ENCODE data around the gene PRIM2. TPM values are rescaled to one million over a fixed set of nuclear protein-coding genes. Genes with fewer than 3 reads are reported as not detected.
A peak's percentile ranks its signal among the peaks of the same experiment; 100 is the strongest.
"Not testable (repeated sequence)": the region's sequence is repeated elsewhere in the genome, so short reads cannot be mapped to it uniquely, and the experiment has no call there.

The PRIM2 gene
- total RNA-seq, 2 experiments from 2014 or later = 38.0 to 40.7 TPM

DNA sequence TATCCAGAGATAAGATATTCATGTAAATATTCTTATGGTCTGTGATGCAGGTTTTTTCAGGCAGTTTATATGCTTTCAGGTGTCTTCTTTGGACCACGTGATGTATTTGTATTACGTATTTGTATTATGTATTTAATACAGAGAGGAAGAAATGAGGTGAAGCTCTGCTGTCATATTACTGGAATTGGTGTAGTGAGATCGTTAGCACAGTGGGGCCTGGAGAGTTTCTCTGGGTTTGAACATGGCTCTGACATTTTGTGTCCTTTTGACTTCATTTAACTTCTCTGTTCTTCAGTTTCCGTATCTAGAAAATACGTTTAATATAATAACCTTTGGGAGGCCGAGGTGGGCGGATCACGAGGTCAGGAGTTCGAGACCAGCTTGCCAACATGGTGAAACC, 1.6 kb upstream of the PRIM2 start:
- Mint-ChIP-seq H3K4me1 (peaks cover 20% of the 10 kb centered on the region), H3K4me3 (no peak overlapping the region), H3K36me3 (peaks cover 22% of the 10 kb centered on the region), H3K27me3 (no peaks in the 10 kb centered on the region), H3K9me3 (no peaks in the 10 kb centered on the region), H3K27ac (no peak overlapping the region)
- no peak for DNase-seq

DNA sequence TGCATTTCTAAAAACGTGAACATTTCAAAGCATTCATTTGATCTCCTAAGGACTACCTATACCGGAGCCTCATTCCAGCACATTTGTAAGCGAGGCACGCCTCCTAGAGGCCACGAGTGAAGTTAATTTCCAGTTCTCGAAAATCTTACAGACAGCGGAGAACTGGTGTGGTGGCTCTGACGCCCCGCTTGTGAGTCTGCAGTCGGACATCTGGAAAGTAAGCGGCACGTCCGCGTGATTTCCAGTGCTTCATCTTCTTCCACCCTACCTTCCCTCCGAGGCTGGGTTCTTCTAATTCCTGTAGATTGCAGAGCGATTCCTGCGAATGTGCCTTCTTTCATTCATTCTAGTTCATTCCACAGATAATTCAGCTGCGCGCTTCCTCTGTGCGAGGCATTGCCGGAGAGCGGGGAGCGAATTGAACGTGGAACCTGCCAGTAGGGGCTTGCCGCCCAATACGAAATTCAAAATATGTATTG, 810 bp upstream of the PRIM2 start:
- H3K27ac Mint-ChIP-seq = peak overlapping the region; percentile 97
- H3K9me3 Mint-ChIP-seq = no peaks in the 10 kb centered on the region
- DNase-seq = peak; percentile 82

DNA sequence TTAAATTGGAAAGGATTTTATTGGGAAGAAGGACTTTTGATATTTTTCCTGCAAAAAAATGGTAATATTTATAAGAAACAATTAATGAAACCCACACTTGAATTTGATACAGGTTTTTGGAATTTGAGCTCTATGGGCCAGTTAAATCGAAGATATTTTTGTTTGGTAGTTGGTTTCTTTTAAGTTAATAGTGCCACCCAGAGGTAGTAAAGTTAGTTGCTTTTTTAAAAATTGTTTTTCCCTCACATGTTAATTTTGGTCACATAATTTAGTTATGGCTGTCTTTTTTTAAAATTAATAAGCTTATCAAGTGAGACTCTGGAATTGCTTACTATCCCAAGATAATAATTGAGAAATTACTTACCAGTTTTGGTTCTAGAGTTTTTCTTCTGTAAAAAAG, 7.1 kb downstream of the PRIM2 start:
- peaks cover 10% of the 10 kb centered on the region for H3K4me1 Mint-ChIP-seq

More for the DNA sequence above, 810 bp upstream of the PRIM2 start:
- Mint-ChIP-seq H3K27me3 (no peaks in the 10 kb centered on the region), H3K4me1 (peaks cover 25% of the 10 kb centered on the region), H3K4me3 (peak overlapping the region; percentile 99), H3K36me3 (peaks cover 28% of the 10 kb centered on the region)

DNA sequence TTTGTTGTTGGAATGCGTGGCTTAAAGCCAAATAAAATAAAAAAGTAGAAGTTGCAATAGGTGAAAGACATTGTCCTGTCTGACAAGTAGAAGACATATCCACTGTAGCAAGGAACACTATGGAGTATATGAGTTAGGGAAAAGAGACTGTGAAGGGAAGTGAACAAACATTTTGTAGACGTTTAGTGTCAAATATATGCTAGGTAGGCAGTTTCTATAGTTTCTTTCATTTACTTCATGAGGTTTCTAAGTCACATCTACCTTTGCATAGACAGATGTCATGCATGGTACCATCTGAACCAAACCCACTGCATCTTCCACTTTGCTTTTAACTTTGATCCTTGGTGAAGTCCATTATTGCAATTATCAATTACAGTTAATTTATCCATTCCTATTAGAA, 9.9 kb downstream of the PRIM2 start:
- H3K27ac Mint-ChIP-seq = no peak overlapping the region
- no peak for DNase-seq
- H3K4me1 Mint-ChIP-seq = peaks cover 2% of the 10 kb centered on the region
- peaks cover 21% of the 10 kb centered on the region for H3K9me3 Mint-ChIP-seq
- no peaks in the 10 kb centered on the region for H3K27me3 Mint-ChIP-seq
- peaks cover 68% of the 10 kb centered on the region for H3K36me3 Mint-ChIP-seq
- H3K4me3 Mint-ChIP-seq = no peak overlapping the region

More for the DNA sequence above, 7.1 kb downstream of the PRIM2 start:
- Mint-ChIP-seq H3K27me3 (no peaks in the 10 kb centered on the region), H3K9me3 (peaks cover 8% of the 10 kb centered on the region), H3K4me3 (no peak overlapping the region), H3K36me3 (peaks cover 66% of the 10 kb centered on the region), H3K27ac (no peak overlapping the region)
- DNase-seq = no peak

DNA sequence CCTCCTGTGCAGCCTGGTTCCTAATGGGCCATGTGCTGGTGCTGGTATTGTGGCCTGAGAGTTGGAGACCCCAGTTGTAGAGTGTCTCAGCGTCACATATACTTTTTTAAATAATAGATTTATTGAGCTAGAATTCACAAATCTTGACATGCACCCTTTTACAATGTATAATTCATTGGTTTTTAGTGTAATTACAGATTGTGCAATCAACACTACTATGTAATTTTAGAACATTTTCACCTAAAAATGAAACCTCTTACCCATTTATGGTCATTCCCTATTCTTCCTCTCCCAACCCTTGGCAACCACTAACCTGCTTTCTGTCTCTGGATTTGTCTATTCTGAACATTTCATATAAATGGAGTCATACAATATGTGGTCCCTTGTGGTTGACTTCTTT, 10.6 kb downstream of the PRIM2 start:
- DNase-seq = no peak
- Mint-ChIP-seq H3K36me3 (peaks cover 66% of the 10 kb centered on the region), H3K4me3 (no peak overlapping the region), H3K27me3 (no peaks in the 10 kb centered on the region), H3K4me1 (peaks cover 2% of the 10 kb centered on the region), H3K9me3 (peaks cover 25% of the 10 kb centered on the region), H3K27ac (no peak overlapping the region)

DNA sequence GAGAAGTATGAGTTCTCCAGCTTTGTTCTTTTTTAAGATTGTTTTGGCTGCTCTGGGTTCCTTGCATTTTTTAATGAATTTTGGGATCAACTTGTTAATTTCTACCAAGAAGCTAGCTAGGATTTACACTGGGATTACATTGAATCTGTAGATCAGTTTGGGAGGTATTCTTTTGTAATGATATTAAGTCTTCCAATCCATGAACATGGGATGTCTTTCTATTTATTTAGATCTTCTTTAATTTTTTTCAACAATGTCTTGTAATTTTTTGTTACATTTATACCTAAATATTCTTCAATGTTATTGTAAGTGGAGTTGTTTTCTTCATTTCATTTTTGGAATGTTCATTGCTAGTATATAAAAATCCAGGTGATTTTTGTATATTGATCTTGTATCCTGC, 12.5 kb downstream of the PRIM2 start:
- Mint-ChIP-seq H3K27ac (no peak overlapping the region), H3K36me3 (peaks cover 77% of the 10 kb centered on the region), H3K4me3 (no peak overlapping the region), H3K4me1 (peaks cover 2% of the 10 kb centered on the region), H3K9me3 (peaks cover 30% of the 10 kb centered on the region), H3K27me3 (no peaks in the 10 kb centered on the region)
- DNase-seq = no peak

DNA sequence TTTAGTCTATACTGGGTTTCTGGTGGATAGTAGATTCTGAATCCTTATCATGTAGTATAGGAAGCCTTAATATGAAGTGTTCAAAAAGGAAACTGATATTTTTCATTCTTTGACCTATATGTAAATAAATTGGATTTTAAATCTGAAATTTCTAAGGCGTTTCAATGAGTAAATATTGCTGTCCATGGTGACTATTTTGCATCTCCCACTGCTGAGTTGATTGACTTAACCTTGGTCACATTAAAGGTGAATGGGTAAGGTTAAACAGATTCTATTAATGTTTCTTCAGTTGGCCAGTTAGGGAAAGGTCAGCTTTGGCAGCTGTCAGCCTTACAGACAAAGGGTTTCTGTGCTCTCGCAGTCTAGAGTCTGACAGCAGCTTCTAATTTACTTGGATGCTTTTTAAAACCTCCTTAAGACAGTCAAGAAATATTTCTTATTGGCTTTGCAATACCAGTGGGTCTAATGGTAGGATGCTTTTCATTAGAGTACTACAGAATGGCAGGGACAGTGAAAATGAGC, 24.8 kb downstream of the PRIM2 start:
- Mint-ChIP-seq H3K27ac (no peak overlapping the region), H3K36me3 (peaks cover 25% of the 10 kb centered on the region), H3K9me3 (peaks cover 2% of the 10 kb centered on the region), H3K4me1 (no peaks in the 10 kb centered on the region), H3K4me3 (no peak overlapping the region), H3K27me3 (no peaks in the 10 kb centered on the region)
- no peak for DNase-seq

DNA sequence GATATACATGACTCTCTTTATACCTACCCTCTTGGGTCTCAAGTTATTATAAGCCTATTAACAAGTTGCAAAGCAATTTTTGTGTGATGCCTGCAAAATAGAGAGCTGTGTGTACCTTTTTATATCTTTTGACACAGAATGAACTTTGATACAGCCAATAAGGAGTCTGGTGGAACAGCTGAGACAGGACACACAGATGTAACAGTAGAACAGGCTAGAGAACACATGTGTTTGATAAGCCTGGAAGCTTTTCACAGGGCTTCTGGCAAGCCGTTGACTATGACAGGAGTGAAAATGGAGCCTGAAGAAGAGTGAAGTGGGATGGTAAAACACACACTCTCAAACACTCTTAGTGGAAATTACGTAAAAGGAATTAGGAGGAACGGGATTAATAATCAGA, 25.9 kb downstream of the PRIM2 start:
- H3K9me3 Mint-ChIP-seq, H3K27ac Mint-ChIP-seq, H3K4me1 Mint-ChIP-seq, H3K4me3 Mint-ChIP-seq, DNase-seq, H3K27me3 Mint-ChIP-seq: not testable (repeated sequence)
- peaks cover 22% of the 10 kb centered on the region for H3K36me3 Mint-ChIP-seq

DNA sequence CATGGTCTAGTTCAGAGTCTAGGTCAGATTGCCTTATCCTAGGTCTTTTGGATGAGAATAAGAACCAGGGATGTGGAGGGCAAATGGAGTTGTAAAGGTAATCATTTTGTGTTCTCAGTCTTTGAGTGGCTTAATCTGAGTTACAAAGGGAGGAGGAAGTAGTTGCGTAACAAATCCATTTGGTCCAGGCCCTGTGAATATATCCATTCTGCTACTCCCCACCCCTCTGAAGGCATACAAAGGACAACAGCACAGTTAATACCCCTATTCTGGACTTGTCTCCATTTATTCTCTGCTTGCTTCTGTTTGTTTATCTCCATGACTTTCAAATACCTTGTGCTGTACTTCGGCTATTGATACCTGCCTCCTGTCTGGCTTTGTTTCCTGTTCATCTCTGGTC, 29.3 kb downstream of the PRIM2 start:
- not testable (repeated sequence) for H3K27ac Mint-ChIP-seq, H3K27me3 Mint-ChIP-seq, DNase-seq, H3K4me3 Mint-ChIP-seq, H3K9me3 Mint-ChIP-seq
- peaks cover 40% of the 10 kb centered on the region for H3K36me3 Mint-ChIP-seq
- H3K4me1 Mint-ChIP-seq = peaks cover 10% of the 10 kb centered on the region

DNA sequence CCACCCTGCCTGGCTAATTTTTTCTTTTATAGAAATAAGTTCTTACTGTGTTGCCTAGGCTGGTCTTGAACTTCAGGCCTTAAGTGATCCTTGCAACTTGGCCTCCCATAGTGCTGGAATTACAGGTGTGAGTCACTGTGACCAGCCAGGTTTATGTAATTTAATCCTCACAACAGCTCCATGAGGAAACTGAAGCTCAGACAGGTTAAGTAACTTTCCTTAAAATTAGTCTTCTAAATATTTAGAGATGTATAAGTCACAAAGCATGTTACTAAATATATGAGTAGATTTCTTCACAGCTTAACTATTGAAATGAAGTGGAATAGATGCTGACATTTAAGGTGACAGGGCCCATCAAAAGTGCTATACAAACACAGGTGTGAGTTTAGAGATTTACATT, 30.2 kb downstream of the PRIM2 start:
- H3K27ac Mint-ChIP-seq, DNase-seq, H3K27me3 Mint-ChIP-seq, H3K4me3 Mint-ChIP-seq, H3K9me3 Mint-ChIP-seq: not testable (repeated sequence)
- Mint-ChIP-seq H3K4me1 (peaks cover 10% of the 10 kb centered on the region), H3K36me3 (peaks cover 40% of the 10 kb centered on the region)

DNA sequence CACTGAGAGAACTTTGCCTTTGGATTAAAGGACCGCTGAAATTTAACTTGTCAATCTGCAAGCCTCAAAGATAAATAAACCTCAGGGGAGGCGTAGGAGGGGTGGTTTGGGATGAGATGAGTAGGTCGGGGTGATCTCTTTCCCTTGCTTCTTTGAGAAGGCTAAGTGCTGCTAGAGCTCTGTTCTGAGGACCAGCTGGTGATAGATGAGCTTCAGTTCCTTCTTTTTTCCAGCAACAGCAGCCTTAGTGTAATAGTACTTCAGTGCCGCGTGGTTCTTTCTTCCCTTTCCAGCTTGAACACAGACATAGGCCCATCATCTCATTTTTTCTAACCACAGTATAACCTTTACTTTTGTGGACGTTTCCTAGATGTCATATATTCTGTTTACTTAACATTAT, 33.0 kb downstream of the PRIM2 start:
- peaks cover 10% of the 10 kb centered on the region for H3K4me1 Mint-ChIP-seq
- H3K9me3 Mint-ChIP-seq, DNase-seq, H3K27me3 Mint-ChIP-seq, H3K4me3 Mint-ChIP-seq, H3K27ac Mint-ChIP-seq: not testable (repeated sequence)
- H3K36me3 Mint-ChIP-seq = peaks cover 32% of the 10 kb centered on the region

DNA sequence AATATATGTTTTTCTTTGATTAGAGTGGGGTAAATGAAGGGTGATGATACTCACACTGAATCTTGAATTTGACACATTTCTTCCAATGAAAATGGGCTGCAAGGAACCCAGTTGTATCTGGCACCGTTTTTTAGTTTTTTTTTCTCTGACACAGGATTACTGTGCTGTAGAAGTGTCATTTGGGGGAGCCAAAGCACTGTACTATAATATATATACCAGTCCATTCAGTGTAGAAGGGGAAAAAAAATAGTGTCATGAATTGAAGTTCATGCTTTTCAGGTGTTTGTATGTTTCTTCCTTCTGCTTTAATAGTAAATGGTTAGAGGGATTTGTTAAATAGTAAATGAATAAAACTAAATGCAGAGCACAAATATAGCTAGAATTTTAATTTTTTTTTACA, 35.2 kb downstream of the PRIM2 start:
- peaks cover 17% of the 10 kb centered on the region for H3K4me1 Mint-ChIP-seq
- not testable (repeated sequence) for H3K27me3 Mint-ChIP-seq, H3K27ac Mint-ChIP-seq, H3K9me3 Mint-ChIP-seq, H3K4me3 Mint-ChIP-seq, DNase-seq
- H3K36me3 Mint-ChIP-seq = peaks cover 25% of the 10 kb centered on the region

DNA sequence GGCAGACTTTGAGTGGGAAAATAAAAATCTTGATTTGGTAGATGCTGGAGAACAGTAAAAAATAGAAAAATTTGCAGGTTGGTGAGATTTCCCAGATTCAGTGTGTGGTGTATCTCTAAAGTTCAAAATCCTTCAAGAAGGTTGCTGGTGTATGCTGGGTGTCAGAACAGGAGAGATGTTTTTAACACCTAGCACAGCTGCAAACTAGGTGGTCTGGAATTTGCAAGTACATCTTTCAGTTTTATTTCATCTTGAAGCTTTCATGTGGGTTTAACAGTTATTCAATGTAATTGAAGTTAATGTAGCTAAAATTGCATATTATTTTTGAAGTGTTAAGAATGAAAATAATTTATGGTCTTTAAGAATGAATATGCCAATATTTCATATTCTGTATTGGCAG, 40.9 kb downstream of the PRIM2 start:
- H3K9me3 Mint-ChIP-seq, H3K27ac Mint-ChIP-seq: not testable (repeated sequence)

DNA sequence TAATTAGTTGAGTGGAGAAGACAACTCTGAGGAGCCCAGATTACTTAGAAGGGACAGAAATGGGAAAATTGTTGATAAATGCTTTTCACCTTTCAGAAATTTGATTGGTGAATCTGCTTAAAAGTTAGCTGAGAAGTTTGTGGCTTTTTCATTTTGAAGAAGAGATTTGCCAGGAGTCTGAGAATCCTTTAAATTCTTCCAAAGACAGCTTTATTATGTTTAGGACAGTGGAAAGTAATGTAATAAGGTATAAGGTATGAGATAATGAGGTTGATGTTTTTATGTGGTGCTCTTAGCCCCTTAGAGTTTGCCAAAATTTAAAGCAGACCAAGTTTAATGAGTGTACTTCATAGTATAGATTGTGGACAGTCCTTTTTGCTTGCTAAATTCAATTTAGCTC, 42.3 kb downstream of the PRIM2 start:
- H3K27me3 Mint-ChIP-seq = not testable (repeated sequence)

More for the DNA sequence above, 40.9 kb downstream of the PRIM2 start:
- not testable (repeated sequence) for H3K27me3 Mint-ChIP-seq, DNase-seq, H3K4me3 Mint-ChIP-seq
- peaks cover 11% of the 10 kb centered on the region for H3K4me1 Mint-ChIP-seq
- peaks cover 12% of the 10 kb centered on the region for H3K36me3 Mint-ChIP-seq

DNA sequence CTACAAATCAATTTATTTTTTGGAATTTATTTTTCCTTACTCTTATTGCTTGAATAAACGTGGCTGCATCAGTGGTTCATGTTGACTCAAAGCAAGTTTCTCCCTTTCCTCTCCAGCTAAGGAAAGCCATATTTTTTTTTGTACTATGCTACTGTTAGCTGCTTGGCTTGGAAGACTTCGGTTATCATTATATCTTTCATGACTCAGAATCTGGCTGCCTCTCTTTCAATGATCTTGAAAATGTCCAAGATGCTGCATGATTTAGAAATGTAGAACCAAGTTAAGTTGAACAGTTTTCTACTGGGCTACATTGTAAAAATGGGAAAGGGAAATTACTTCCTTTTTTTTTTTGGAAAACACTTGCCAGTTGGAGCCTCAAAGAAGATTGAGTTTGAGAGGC, 44.9 kb downstream of the PRIM2 start:
- not testable (repeated sequence) for H3K4me3 Mint-ChIP-seq, DNase-seq, H3K9me3 Mint-ChIP-seq, H3K27me3 Mint-ChIP-seq, H3K4me1 Mint-ChIP-seq, H3K27ac Mint-ChIP-seq
- peaks cover 17% of the 10 kb centered on the region for H3K36me3 Mint-ChIP-seq

More for the DNA sequence above, 42.3 kb downstream of the PRIM2 start:
- not testable (repeated sequence) for H3K27ac Mint-ChIP-seq, DNase-seq, H3K4me3 Mint-ChIP-seq, H3K9me3 Mint-ChIP-seq
- H3K4me1 Mint-ChIP-seq = peaks cover 11% of the 10 kb centered on the region
- peaks cover 14% of the 10 kb centered on the region for H3K36me3 Mint-ChIP-seq

DNA sequence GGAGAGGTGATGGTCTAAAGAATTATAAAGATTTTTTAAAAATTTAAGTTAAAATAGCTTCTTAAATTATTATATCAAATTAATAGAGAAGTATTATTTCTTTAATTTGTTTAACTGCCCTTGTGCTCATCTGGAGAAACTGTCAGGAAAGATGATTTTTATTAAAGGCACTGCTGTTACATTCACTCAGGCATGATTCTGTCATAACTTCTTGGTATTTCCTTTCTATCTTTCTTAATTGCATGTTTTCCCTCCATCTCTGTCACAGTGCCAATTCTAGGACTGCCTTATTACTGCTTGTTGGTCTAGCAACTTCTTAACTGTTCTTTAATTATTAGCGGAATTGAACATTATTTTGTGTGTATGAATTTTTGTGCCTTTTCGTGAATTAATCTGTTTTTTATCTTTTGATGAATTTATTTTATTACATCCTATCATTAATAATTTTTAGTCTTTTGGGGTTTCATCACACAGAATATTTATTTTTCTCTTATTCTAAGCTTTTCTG, 47.7 kb downstream of the PRIM2 start:
- DNase-seq, H3K4me3 Mint-ChIP-seq, H3K4me1 Mint-ChIP-seq, H3K27ac Mint-ChIP-seq, H3K9me3 Mint-ChIP-seq, H3K27me3 Mint-ChIP-seq: not testable (repeated sequence)
- peaks cover 12% of the 10 kb centered on the region for H3K36me3 Mint-ChIP-seq

Data from activated naive CD8-positive, alpha-beta T cell treated with anti-CD3 and anti-CD28 coated beads for 36 hours (primary cell).